ENCODE data around the gene ABCA6. TPM values are rescaled to one million over a fixed set of nuclear protein-coding genes. Genes with fewer than 3 reads are reported as not detected.

Gene ABCA6
- total RNA-seq, 1 experiment from 2014 or later: 2.1 TPM

DNA sequence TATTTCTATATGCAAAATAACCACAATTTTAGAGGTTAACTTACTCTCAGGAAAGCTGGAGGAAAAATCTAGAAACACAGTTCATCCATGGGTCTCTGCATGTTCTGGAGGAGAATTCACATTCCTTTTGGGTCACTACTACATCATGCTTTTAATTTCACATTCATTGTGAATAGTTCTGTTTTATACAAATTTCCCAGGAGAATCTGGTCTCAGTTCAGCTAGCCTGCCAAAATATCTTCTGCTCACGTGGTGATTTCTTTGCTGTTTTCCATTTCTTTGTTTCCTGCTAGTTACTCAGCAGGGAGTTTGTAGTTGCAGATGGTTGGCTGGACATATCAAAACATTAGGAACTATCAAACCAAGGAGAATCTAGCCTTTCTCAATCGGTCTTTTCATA lies 80.9 kb downstream of the ABCA6 start, which contains the start of gene ABCA9:
ABCA9 (minus strand) TSS at position 106 of the 400 bp plus-strand sequence. CDS start 9,801 bp downstream, outside the sequence.
- H3K27ac ChIP-seq (ENCODE audit: low read depth, low read length, poor library complexity, severe bottlenecking): peak within 1 kb of the TSS; percentile 55
- no peaks in the 10 kb centered on the region for H3K27me3 ChIP-seq (replicated peaks; ENCODE audit: insufficient read depth, low read depth, low read length, poor library complexity)
- peak; percentile 73 for DNase-seq (ENCODE audit: low spot score)
- intact Hi-C loops (cut with micrococcal nuclease; ENCODE audit: unreplicated experiment): loop anchor here (5.0 kb wide), 1 partner anchor 176 kb away; no protein-coding TSS in a partner anchor
- ChIA-PET CTCF (no interaction called here), POLR2A (ENCODE audit: low non-redundant PET) (no interaction called here)
- no peak within 1 kb of the TSS for H3K4me3 ChIP-seq (ENCODE audit: low read depth, low read length, poor library complexity, severe bottlenecking)
- BruUV-seq (replicated peaks): no TSS peak
- peaks cover 2% of the 10 kb centered on the region for H3K9me3 ChIP-seq (ENCODE audit: low read depth, low read length, poor library complexity, severe bottlenecking)
- TF ChIP-seq, protein P1, sequence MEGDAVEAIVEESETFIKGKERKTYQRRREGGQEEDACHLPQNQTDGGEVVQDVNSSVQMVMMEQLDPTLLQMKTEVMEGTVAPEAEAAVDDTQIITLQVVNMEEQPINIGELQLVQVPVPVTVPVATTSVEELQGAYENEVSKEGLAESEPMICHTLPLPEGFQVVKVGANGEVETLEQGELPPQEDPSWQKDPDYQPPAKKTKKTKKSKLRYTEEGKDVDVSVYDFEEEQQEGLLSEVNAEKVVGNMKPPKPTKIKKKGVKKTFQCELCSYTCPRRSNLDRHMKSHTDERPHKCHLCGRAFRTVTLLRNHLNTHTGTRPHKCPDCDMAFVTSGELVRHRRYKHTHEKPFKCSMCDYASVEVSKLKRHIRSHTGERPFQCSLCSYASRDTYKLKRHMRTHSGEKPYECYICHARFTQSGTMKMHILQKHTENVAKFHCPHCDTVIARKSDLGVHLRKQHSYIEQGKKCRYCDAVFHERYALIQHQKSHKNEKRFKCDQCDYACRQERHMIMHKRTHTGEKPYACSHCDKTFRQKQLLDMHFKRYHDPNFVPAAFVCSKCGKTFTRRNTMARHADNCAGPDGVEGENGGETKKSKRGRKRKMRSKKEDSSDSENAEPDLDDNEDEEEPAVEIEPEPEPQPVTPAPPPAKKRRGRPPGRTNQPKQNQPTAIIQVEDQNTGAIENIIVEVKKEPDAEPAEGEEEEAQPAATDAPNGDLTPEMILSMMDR (conservative IDR thresholded peaks at IDR 0.05; ENCODE audit: low read depth, low read length): no peak
- TF ChIP-seq EZH2 (IDR thresholded peaks at IDR 0.05; ENCODE audit: borderline replicate concordance, low read depth, low read length, poor library complexity, severe bottlenecking): no peak
- no peaks in the 10 kb centered on the region for H3K36me3 ChIP-seq (ENCODE audit: insufficient read depth, low read length, poor library complexity, severe bottlenecking)
- peaks cover 35% of the 10 kb centered on the region for H3K4me1 ChIP-seq (ENCODE audit: insufficient read depth, low read length, poor library complexity, severe bottlenecking)

DNA sequence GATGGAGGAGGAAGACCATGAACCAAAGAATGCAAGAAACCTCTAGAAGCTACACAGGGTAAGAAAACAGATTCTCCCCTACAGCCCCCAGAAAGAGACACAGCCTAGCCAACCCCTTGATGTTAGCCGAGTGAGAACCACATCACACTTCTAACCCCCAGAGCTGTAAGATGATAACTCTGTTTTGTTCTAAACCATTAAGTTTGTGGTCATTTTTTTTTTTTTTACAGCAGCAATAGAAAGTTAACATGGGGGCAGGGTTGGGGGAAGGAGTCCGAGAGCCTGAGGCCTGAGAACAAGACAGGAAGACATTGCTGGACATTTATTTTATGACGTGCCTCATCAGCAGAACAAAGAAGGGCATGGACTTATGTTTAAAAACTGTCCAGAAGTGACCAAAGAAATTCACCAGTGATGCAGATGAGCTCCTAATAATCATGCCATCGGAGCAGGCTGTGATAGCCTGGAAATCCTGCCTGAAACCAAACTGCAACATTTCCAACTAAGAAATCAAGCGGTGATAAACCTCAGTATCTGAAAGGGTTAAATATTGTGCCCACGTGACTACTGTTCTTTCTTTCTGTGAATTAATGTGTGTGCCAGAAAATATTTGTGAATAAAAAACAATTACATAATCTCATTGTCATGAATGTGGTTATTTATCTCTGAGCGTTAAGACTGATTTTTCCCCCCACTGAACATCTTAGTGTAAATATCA lies 82.1 kb downstream of the ABCA6 start:
- no TSS peak for BruUV-seq (replicated peaks)
- CTCF ChIA-PET: no interaction called here
- no peaks in the 10 kb centered on the region for H3K36me3 ChIP-seq (ENCODE audit: insufficient read depth, low read length, poor library complexity, severe bottlenecking)
- peaks cover 35% of the 10 kb centered on the region for H3K4me1 ChIP-seq (ENCODE audit: insufficient read depth, low read length, poor library complexity, severe bottlenecking)
- POLR2A ChIA-PET (ENCODE audit: low non-redundant PET): no interaction called here
- H3K9me3 ChIP-seq (ENCODE audit: low read depth, low read length, poor library complexity, severe bottlenecking): peaks cover 6% of the 10 kb centered on the region
- no peak overlapping the region for H3K27ac ChIP-seq (ENCODE audit: low read depth, low read length, poor library complexity, severe bottlenecking)
- intact Hi-C loops (cut with micrococcal nuclease; ENCODE audit: unreplicated experiment): loop anchor here (5.0 kb wide), 2 partner anchors 178 to 282 kb away; no protein-coding TSS in a partner anchor
- no peak for DNase-seq (ENCODE audit: low spot score)
- H3K27me3 ChIP-seq (replicated peaks; ENCODE audit: insufficient read depth, low read depth, low read length, poor library complexity): no peaks in the 10 kb centered on the region
- no peak overlapping the region for H3K4me3 ChIP-seq (ENCODE audit: low read depth, low read length, poor library complexity, severe bottlenecking)
- no peak for TF ChIP-seq EZH2 (IDR thresholded peaks at IDR 0.05; ENCODE audit: borderline replicate concordance, low read depth, low read length, poor library complexity, severe bottlenecking)
- TF ChIP-seq, protein P1 (conservative IDR thresholded peaks at IDR 0.05; ENCODE audit: low read depth, low read length): no peak

DNA sequence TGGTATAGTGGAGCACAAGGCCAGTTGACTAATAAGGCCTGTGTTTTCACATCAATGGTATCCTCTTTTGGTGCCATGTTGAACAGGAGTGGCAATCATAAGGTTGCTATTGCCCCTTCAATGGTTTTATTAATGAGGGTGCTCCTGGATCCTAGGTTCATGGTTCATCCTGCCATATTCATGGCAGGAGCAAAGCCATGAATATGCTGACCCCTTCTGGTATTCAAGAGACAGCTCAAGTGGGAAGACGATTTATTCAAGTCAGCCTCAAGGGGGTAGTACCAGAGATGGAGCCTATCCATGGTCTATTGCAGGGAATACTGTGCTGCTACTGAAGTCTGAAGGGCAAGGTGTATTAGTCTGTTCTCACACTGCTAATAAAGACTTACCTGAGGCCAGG lies 83.5 kb downstream of the ABCA6 start:
- peaks cover 6% of the 10 kb centered on the region for H3K9me3 ChIP-seq (ENCODE audit: low read depth, low read length, poor library complexity, severe bottlenecking)
- CTCF ChIA-PET: no interaction called here
- no peak overlapping the region for H3K4me3 ChIP-seq (ENCODE audit: low read depth, low read length, poor library complexity, severe bottlenecking)
- TF ChIP-seq, protein P1 (conservative IDR thresholded peaks at IDR 0.05; ENCODE audit: low read depth, low read length): 0 out of 2 replicates have a peak, but pooled peaks have one; percentile 24
- no peak for TF ChIP-seq EZH2 (IDR thresholded peaks at IDR 0.05; ENCODE audit: borderline replicate concordance, low read depth, low read length, poor library complexity, severe bottlenecking)
- H3K36me3 ChIP-seq (ENCODE audit: insufficient read depth, low read length, poor library complexity, severe bottlenecking): no peaks in the 10 kb centered on the region
- peaks cover 26% of the 10 kb centered on the region for H3K4me1 ChIP-seq (ENCODE audit: insufficient read depth, low read length, poor library complexity, severe bottlenecking)
- POLR2A ChIA-PET (ENCODE audit: low non-redundant PET): no interaction called here
- intact Hi-C loops (cut with micrococcal nuclease; ENCODE audit: unreplicated experiment): loop anchor here (5.0 kb wide), 1 partner anchor 281 kb away; no protein-coding TSS in a partner anchor
- peak; percentile 37 for DNase-seq (ENCODE audit: low spot score)
- no TSS peak for BruUV-seq (replicated peaks)
- no peak overlapping the region for H3K27ac ChIP-seq (ENCODE audit: low read depth, low read length, poor library complexity, severe bottlenecking)
- no peaks in the 10 kb centered on the region for H3K27me3 ChIP-seq (replicated peaks; ENCODE audit: insufficient read depth, low read depth, low read length, poor library complexity)
